ENCODE results near the gene SV2C. TPM values are rescaled to one million over a fixed set of nuclear protein-coding genes. Genes with fewer than 3 reads are reported as not detected.

Gene SV2C
- total RNA-seq, 1 experiment from 2014 or later, result not detected

DNA sequence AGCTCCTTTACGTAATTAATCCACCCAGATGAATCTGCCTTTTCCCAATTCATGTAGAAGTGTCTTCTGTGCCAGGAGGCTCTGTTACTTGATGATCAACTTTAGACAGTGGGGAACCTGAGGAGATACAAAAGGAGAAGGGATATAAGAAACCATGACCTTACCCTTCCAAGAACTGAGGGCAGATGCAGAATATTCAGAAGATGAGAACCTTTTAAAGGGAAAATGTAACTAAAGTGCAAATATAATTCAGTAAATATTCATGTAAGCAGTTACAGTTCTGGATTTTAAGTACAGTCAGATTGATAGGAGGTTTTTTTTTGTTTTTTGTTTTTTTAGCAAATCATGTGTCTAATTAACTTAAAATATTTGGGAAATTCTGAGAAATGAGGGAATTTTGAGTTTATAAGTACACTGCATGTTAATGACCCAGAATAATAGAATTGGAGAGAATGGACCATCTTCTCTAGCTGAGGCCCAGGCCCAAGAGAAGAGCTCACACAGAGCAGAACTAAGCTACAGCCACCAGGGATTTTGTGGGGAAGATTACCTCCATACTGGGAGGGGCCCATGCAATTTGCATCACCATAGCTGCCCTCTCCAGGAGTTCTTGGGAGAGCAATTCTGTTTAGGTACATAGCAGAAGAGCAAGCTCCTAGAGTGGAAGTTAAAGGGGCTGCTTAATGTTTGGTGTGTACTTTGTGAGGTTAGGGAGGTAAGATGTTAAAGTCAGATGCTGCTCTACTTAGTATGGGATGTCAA is 61.5 kb downstream of the SV2C start (continued):
- TF ChIP-seq, protein P1, sequence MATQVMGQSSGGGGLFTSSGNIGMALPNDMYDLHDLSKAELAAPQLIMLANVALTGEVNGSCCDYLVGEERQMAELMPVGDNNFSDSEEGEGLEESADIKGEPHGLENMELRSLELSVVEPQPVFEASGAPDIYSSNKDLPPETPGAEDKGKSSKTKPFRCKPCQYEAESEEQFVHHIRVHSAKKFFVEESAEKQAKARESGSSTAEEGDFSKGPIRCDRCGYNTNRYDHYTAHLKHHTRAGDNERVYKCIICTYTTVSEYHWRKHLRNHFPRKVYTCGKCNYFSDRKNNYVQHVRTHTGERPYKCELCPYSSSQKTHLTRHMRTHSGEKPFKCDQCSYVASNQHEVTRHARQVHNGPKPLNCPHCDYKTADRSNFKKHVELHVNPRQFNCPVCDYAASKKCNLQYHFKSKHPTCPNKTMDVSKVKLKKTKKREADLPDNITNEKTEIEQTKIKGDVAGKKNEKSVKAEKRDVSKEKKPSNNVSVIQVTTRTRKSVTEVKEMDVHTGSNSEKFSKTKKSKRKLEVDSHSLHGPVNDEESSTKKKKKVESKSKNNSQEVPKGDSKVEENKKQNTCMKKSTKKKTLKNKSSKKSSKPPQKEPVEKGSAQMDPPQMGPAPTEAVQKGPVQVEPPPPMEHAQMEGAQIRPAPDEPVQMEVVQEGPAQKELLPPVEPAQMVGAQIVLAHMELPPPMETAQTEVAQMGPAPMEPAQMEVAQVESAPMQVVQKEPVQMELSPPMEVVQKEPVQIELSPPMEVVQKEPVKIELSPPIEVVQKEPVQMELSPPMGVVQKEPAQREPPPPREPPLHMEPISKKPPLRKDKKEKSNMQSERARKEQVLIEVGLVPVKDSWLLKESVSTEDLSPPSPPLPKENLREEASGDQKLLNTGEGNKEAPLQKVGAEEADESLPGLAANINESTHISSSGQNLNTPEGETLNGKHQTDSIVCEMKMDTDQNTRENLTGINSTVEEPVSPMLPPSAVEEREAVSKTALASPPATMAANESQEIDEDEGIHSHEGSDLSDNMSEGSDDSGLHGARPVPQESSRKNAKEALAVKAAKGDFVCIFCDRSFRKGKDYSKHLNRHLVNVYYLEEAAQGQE (IDR thresholded peaks at IDR 0.05; ENCODE audit: low read depth), result no peak
- no peak for TF ChIP-seq CEBPB (IDR thresholded peaks at IDR 0.05; ENCODE audit: low read depth)
- TF ChIP-seq SP1 (IDR thresholded peaks at IDR 0.05; ENCODE audit: low read depth), result no peak
- TF ChIP-seq, protein P2, sequence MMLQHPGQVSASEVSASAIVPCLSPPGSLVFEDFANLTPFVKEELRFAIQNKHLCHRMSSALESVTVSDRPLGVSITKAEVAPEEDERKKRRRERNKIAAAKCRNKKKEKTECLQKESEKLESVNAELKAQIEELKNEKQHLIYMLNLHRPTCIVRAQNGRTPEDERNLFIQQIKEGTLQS (IDR thresholded peaks at IDR 0.05), result no peak
- TF ChIP-seq EZH2phosphoT487 (IDR thresholded peaks at IDR 0.05; ENCODE audit: borderline replicate concordance), result no peak
- TF ChIP-seq SIN3A (IDR thresholded peaks at IDR 0.05; ENCODE audit: low read depth), result no peak
- no peak for TF ChIP-seq POLR2AphosphoS5 (IDR thresholded peaks at IDR 0.05; ENCODE audit: low read depth, low read length)
- no peak for TF ChIP-seq ZFX (IDR thresholded peaks at IDR 0.05)

- ChIA-PET POLR2A (interaction anchor here (0.6 to 1.1 kb wide), 2 partner anchors 29 to 428 kb away, joined by 3 read pairs; no protein-coding TSS in a partner anchor), CTCF (interaction anchor here (0.8 to 3.9 kb wide), 11 partner anchors 8 to 438 kb away, joined by 3 to 19 read pairs (median 4); no protein-coding TSS in a partner anchor), RAD21 (ENCODE audit: low non-redundant PET in 1 of 2, low total read pairs in 2 of 2, uncharacterized antibody in 2 of 2, unreplicated experiment in 2 of 2) (no interaction called here)
- Histone ChIP-seq H3K79me2 (ENCODE audit: insufficient read depth, low read length) (no peaks in the 10 kb centered on the region), H3K4me3 (replicated peaks in 1 of 2; ENCODE audit: low read depth in 1 of 2, low read length in 2 of 2) (no peak overlapping the region), H3K9me3 (ENCODE audit: control insufficient read depth in 1 of 2, insufficient read depth in 1 of 2, low read depth in 1 of 2, low read length in 2 of 2) (no peaks in the 10 kb centered on the region), H3K27me3 (ENCODE audit: insufficient read depth, low read length) (peaks cover 10% of the 10 kb centered on the region; the same call in 1 of the 2 replicates), H4K20me1 (ENCODE audit: insufficient read depth) (no peaks in the 10 kb centered on the region), H3K4me1 (ENCODE audit: control insufficient read depth in 1 of 2, insufficient read depth in 2 of 2, low read length in 2 of 2) (no peaks in the 10 kb centered on the region), H3K9me2 (ENCODE audit: insufficient read depth) (no peaks in the 10 kb centered on the region), H2AFZ (ENCODE audit: low read depth, low read length, poor library complexity, severe bottlenecking) (no peak overlapping the region), H3K27ac (ENCODE audit: low read depth, low read length) (no peak overlapping the region), H3K36me3 (ENCODE audit: control insufficient read depth in 1 of 2, insufficient read depth in 2 of 2, low read length in 2 of 2) (no peaks in the 10 kb centered on the region), H3K4me2 (ENCODE audit: low read length) (no peak overlapping the region), H3K9ac (ENCODE audit: low read length) (no peak overlapping the region)
- BruUV-seq (replicated peaks), result no TSS peak
- TF ChIP-seq RAD21 (IDR thresholded peaks at IDR 0.05; ENCODE audit: low read depth) (peak; percentile 31; the same call in 1 of the 2 replicates), CTCF (IDR thresholded peaks at IDR 0.05 in 2 of 3, conservative IDR thresholded peaks at IDR 0.05 in 1 of 3; ENCODE audit: borderline replicate concordance in 1 of 3, insufficient read depth in 1 of 3, low read depth in 2 of 3, low read length in 2 of 3) (peak; percentile 7 to 68 (median 57); a peak in 4 of 6 replicates), POLR2AphosphoS5 (IDR thresholded peaks at IDR 0.05; ENCODE audit: low read depth, low read length) (no peak)
- ATAC-seq, result peak; percentile 90
- DNase-seq (ENCODE audit: low read depth, low spot score), result peak; percentile 51
- intact Hi-C loops (cut with micrococcal nuclease), result loop anchor here (5.0 kb wide), 1 partner anchor 111 kb away; no protein-coding TSS in a partner anchor
Observed at GRCh38 chr5:76145945-76146344, 62.8 kb downstream of the SV2C start.

Data from HCT116 (cell line).